Brain microvascular endothelial cell (primary cell): ENCODE data around the gene CPE.

Experiments used
- DNase-seq: peaks from one replicate; pipeline ENCODE4 v3.0.0-alpha.2; 2020
- H3K27ac ChIP-seq: fragments of 250-450 bp; sonication (Bioruptor Pico); 2 replicates; pipeline ENCODE4 v1.5.1; 2020; ENCODE audit warnings: mild to moderate bottlenecking, moderate library complexity
- H3K27me3 ChIP-seq: fragments of 250-450 bp; sonication (Bioruptor Pico); replicated peaks from 2 replicates; pipeline ENCODE4 v1.5.1; 2020; ENCODE audit warnings: mild to moderate bottlenecking
- H3K36me3 ChIP-seq: fragments of 250-450 bp; sonication (Bioruptor Pico); replicated peaks from 2 replicates; pipeline ENCODE4 v1.5.1; 2020; ENCODE audit warnings: mild to moderate bottlenecking
- H3K4me3 ChIP-seq: 2 replicates; pipeline ENCODE4 v1.5.1; 2011; ENCODE audit warnings: low read depth, mild to moderate bottlenecking, control low read depth, low read length, moderate library complexity
- in situ Hi-C: cut with HindIII; loops from 2 replicates; pipeline ENCODE4 v1.10.0; 2017; ENCODE audit warnings: low sequenced_read_pairs, low pct_ligation_motif_present
- TF ChIP-seq, protein P1 (sequence below): IDR thresholded peaks from 2 replicates; pipeline ENCODE4 v1.5.1; 2011; ENCODE audit warnings: low read depth, mild to moderate bottlenecking, moderate library complexity, low read length, control low read depth, inconsistent platforms; ENCODE audit errors: missing control alignments

The CPE gene

DNA sequence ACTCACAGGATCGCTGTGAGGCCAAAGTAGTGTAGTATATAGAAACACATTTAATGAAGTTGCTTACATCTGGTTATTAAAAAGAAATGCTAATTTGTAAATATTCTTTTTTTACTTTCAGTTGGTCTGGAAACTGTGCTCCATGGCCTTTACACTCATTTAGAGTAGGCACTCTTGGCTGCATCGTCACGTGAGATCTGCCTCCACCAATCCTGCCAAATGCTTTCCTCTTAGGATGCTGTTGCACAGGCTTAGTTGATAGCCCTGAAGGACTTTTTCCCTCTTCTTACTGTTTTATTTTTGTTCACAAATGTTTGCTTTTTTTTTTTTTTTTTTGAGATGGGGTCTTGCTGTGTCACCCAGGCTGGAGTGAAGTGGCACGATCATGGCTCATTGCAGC lies 6.3 kb downstream of the CPE start:
- Histone ChIP-seq H3K27ac (no peak overlapping the region), H3K27me3 (no peaks in the 10 kb centered on the region), H3K4me3 (no peak overlapping the region), H3K36me3 (no peaks in the 10 kb centered on the region)
- no peak for DNase-seq
- in situ Hi-C loops = no loop called here
- TF ChIP-seq, protein P1, sequence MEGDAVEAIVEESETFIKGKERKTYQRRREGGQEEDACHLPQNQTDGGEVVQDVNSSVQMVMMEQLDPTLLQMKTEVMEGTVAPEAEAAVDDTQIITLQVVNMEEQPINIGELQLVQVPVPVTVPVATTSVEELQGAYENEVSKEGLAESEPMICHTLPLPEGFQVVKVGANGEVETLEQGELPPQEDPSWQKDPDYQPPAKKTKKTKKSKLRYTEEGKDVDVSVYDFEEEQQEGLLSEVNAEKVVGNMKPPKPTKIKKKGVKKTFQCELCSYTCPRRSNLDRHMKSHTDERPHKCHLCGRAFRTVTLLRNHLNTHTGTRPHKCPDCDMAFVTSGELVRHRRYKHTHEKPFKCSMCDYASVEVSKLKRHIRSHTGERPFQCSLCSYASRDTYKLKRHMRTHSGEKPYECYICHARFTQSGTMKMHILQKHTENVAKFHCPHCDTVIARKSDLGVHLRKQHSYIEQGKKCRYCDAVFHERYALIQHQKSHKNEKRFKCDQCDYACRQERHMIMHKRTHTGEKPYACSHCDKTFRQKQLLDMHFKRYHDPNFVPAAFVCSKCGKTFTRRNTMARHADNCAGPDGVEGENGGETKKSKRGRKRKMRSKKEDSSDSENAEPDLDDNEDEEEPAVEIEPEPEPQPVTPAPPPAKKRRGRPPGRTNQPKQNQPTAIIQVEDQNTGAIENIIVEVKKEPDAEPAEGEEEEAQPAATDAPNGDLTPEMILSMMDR = no peak

DNA sequence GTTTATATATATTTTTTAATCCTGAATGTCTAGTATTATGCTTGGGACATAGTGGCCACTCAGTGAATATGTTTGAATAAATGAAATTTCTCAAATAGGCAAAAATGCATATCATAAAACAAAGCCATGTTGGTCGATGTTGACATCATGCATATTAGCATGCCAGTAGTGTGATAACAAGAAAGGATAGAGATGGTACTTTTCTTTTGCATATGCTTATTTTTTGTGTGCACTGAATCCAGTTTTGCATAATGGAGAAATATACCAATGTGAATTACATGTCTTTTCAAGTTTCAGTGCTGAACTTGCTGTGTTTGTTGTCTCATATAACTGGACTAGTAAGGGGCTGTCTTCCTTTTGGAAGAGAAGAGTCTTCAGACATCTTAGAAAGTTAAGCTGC lies 7.5 kb downstream of the CPE start:
- no peaks in the 10 kb centered on the region for H3K36me3 ChIP-seq
- in situ Hi-C loops = no loop called here
- H3K4me3 ChIP-seq = no peak overlapping the region
- no peaks in the 10 kb centered on the region for H3K27me3 ChIP-seq
- no peak for DNase-seq
- TF ChIP-seq, protein P1 = no peak
- no peak overlapping the region for H3K27ac ChIP-seq

GRCh38 chr4:165388756-165389155 lies 9.9 kb downstream of the CPE start:
- Histone ChIP-seq H3K27ac (no peak overlapping the region), H3K27me3 (no peaks in the 10 kb centered on the region), H3K36me3 (no peaks in the 10 kb centered on the region), H3K4me3 (no peak overlapping the region)
- in situ Hi-C loops = no loop called here
- no peak for DNase-seq
- TF ChIP-seq, protein P1 = no peak

GRCh38 chr4:165393051-165393450 lies 14.2 kb downstream of the CPE start:
- in situ Hi-C loops = no loop called here
- Histone ChIP-seq H3K27ac (no peak overlapping the region), H3K36me3 (no peaks in the 10 kb centered on the region), H3K27me3 (no peaks in the 10 kb centered on the region), H3K4me3 (no peak overlapping the region)
- TF ChIP-seq, protein P1 = no peak
- no peak for DNase-seq

GRCh38 chr4:165393704-165394103 lies 14.9 kb downstream of the CPE start:
- no peak for DNase-seq
- no peak overlapping the region for H3K4me3 ChIP-seq
- H3K27ac ChIP-seq = peak overlapping the region; percentile 27
- H3K36me3 ChIP-seq = no peaks in the 10 kb centered on the region
- H3K27me3 ChIP-seq = no peaks in the 10 kb centered on the region
- in situ Hi-C loops = no loop called here
- TF ChIP-seq, protein P1 = no peak

- in situ Hi-C loops = no loop called here
- TF ChIP-seq, protein P1 = no peak
- DNase-seq = peak; percentile 87
- H3K4me3 ChIP-seq = no peak overlapping the region
- peak overlapping the region; percentile 27 for H3K27ac ChIP-seq
- H3K27me3 ChIP-seq = no peaks in the 10 kb centered on the region
- H3K36me3 ChIP-seq = no peaks in the 10 kb centered on the region
These were observed 15.5 kb downstream of the CPE start for GRCh38 chr4:165394275-165394674.
